ENCODE measurements around the gene TMPRSS6.

DNA sequence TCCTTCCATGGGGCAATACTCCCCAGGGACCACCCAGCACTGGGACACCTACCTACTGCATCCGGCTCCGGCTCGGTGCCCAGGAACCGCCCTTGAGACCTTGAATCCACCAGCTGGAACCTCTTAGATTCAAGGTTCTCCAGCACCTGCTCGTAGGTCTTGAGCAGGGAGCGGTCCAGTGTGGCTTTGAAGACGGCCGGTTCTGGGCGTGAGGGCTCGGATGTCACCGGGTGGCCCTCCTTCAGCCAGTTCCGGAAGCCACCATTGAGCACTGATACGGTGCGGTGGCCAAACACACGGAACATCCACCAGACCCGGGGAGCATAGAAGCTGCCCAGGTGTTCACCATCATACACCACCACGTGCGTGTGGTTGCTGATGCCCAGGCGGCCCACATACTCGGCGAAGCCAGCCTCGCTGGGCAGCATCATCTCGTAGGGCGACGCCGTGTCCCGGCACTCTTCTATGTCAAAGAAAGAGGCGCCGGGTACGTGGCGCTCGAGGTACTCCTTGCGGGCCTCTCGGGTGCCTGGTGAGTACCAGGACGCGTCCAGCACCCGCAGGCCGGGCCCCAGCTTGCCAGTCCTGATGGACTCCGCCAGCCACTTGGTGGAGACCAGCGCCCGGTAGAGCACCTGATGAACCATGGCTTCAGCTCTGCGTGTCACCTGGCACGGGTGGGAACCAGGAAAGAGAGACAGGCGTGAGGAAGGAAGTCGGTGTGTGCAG, 91.3 kb downstream of the TMPRSS6 start:
- no peak for TF ChIP-seq TAF1 (IDR thresholded peaks at IDR 0.05; ENCODE audit: borderline replicate concordance, insufficient read depth, low read length)
- no peak for TF ChIP-seq POLR2AphosphoS5 (IDR thresholded peaks at IDR 0.05; ENCODE audit: low read depth, low read length)
- TF ChIP-seq, protein P1, sequence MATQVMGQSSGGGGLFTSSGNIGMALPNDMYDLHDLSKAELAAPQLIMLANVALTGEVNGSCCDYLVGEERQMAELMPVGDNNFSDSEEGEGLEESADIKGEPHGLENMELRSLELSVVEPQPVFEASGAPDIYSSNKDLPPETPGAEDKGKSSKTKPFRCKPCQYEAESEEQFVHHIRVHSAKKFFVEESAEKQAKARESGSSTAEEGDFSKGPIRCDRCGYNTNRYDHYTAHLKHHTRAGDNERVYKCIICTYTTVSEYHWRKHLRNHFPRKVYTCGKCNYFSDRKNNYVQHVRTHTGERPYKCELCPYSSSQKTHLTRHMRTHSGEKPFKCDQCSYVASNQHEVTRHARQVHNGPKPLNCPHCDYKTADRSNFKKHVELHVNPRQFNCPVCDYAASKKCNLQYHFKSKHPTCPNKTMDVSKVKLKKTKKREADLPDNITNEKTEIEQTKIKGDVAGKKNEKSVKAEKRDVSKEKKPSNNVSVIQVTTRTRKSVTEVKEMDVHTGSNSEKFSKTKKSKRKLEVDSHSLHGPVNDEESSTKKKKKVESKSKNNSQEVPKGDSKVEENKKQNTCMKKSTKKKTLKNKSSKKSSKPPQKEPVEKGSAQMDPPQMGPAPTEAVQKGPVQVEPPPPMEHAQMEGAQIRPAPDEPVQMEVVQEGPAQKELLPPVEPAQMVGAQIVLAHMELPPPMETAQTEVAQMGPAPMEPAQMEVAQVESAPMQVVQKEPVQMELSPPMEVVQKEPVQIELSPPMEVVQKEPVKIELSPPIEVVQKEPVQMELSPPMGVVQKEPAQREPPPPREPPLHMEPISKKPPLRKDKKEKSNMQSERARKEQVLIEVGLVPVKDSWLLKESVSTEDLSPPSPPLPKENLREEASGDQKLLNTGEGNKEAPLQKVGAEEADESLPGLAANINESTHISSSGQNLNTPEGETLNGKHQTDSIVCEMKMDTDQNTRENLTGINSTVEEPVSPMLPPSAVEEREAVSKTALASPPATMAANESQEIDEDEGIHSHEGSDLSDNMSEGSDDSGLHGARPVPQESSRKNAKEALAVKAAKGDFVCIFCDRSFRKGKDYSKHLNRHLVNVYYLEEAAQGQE (IDR thresholded peaks at IDR 0.05; ENCODE audit: insufficient read depth in 1 of 2, low read depth in 2 of 2, low read length in 2 of 2): no peak
- TF ChIP-seq FOXP2 (optimal IDR thresholded peaks at IDR 0.05; ENCODE audit: borderline replicate concordance, extremely low read depth, extremely low read length, insufficient read depth): no peak
